MCF 10A (cell line): ENCODE measurements around the gene FBXW4. TPM values are rescaled to one million over a fixed set of nuclear protein-coding genes. Genes with fewer than 3 reads are reported as not detected.

Source experiments
- microRNA-seq: library from miRNA; unstranded; fragments of <30 nt; microRNA quantifications from one replicate; pipeline ENCODE4 v1.2.0, GENCODE V29; 2022
- total RNA-seq: library from RNA; stranded (reverse); gene quantifications from 2 replicates; pipeline ENCODE4 v1.2.3, GENCODE V29; 2022

Gene FBXW4
- total RNA-seq, 1 experiment from 2014 or later = 52.1 TPM

Small RNAs within 50 kb of the gene (microRNA-seq; reads per million reads assigned to microRNA genes)
- not detected for gene MIR3158-1
- not detected for gene MIR3158-2

Other genes with a start within 250 kb of the FBXW4 start
- gene POLL, start 106.9 kb downstream of the FBXW4 start, total RNA-seq = 38.5 and 40.7 TPM in 2 replicates
- gene DPCD, start 106.8 kb downstream of the FBXW4 start, total RNA-seq = 24.2 and 25.7 TPM in 2 replicates
- gene FGF8, start 80.9 kb upstream of the FBXW4 start, total RNA-seq = not detected in 2 replicates
- 120 and 163 TPM in 2 replicates for gene NPM3, start 88.3 kb upstream of the FBXW4 start, total RNA-seq
- 96.1 and 115 TPM in 2 replicates for gene OGA, start 123.3 kb upstream of the FBXW4 start, total RNA-seq
- 2.1 and 2.6 TPM in 2 replicates for gene KCNIP2, start 148.6 kb upstream of the FBXW4 start, total RNA-seq